Rectal smooth muscle tissue (tissue), 1 donor: ENCODE measurements around the gene FAF2.
"Not testable (repeated sequence)": the region's sequence is repeated elsewhere in the genome, so short reads cannot be mapped to it uniquely, and the experiment has no call there.

ENCODE experiments used
- H3K27ac ChIP-seq: one replicate; pipeline ENCODE4 v1.7.0; 2013; ENCODE audit warnings: low read depth, low read length, inconsistent platforms
- H3K27me3 ChIP-seq: one replicate; pipeline ENCODE4 v1.7.0; 2013; ENCODE audit warnings: low read length; ENCODE audit not compliant: control insufficient read depth, insufficient read depth
- H3K36me3 ChIP-seq: one replicate; pipeline ENCODE4 v1.7.0; 2013; ENCODE audit warnings: low read length; ENCODE audit not compliant: control insufficient read depth, insufficient read depth
- H3K4me1 ChIP-seq: one replicate; pipeline ENCODE4 v1.7.0; 2013; ENCODE audit warnings: low read length; ENCODE audit not compliant: control insufficient read depth, insufficient read depth
- H3K4me3 ChIP-seq: one replicate; pipeline ENCODE4 v1.7.0; 2013; ENCODE audit warnings: low read length
- H3K9ac ChIP-seq: one replicate; pipeline ENCODE4 v1.7.0; 2013; ENCODE audit warnings: low read length

Gene FAF2

GRCh38 chr5:176549871-176550270, 101.7 kb downstream of the FAF2 start:
- H3K36me3 ChIP-seq: no peaks in the 10 kb centered on the region
- H3K27ac ChIP-seq: no peak overlapping the region
- no peaks in the 10 kb centered on the region for H3K27me3 ChIP-seq
- no peaks in the 10 kb centered on the region for H3K4me1 ChIP-seq
- H3K4me3 ChIP-seq: peak overlapping the region; percentile 14
- H3K9ac ChIP-seq: no peak overlapping the region

GRCh38 chr5:176550275-176550831, 102.2 kb downstream of the FAF2 start:
- H3K4me3 ChIP-seq: peak overlapping the region; percentile 14
- no peaks in the 10 kb centered on the region for H3K27me3 ChIP-seq
- no peaks in the 10 kb centered on the region for H3K36me3 ChIP-seq
- no peak overlapping the region for H3K9ac ChIP-seq
- no peaks in the 10 kb centered on the region for H3K4me1 ChIP-seq
- no peak overlapping the region for H3K27ac ChIP-seq

GRCh38 chr5:176550937-176551336, 102.8 kb downstream of the FAF2 start:
- H3K9ac ChIP-seq, H3K36me3 ChIP-seq, H3K27me3 ChIP-seq, H3K4me3 ChIP-seq, H3K27ac ChIP-seq, H3K4me1 ChIP-seq: not testable (repeated sequence)

GRCh38 chr5:176552332-176552869, 104.2 kb downstream of the FAF2 start:
- Histone ChIP-seq H3K4me1 (no peaks in the 10 kb centered on the region), H3K4me3 (no peak overlapping the region), H3K9ac (no peak overlapping the region), H3K27me3 (no peaks in the 10 kb centered on the region), H3K27ac (no peak overlapping the region), H3K36me3 (no peaks in the 10 kb centered on the region)

GRCh38 chr5:176553260-176554085, 105.3 kb downstream of the FAF2 start:
- H3K36me3 ChIP-seq: no peaks in the 10 kb centered on the region
- no peak overlapping the region for H3K4me3 ChIP-seq
- H3K27ac ChIP-seq: no peak overlapping the region
- H3K9ac ChIP-seq: no peak overlapping the region
- no peaks in the 10 kb centered on the region for H3K4me1 ChIP-seq
- H3K27me3 ChIP-seq: no peaks in the 10 kb centered on the region

GRCh38 chr5:176557846-176558245, 109.7 kb downstream of the FAF2 start:
- Histone ChIP-seq H3K27ac (no peak overlapping the region), H3K36me3 (no peaks in the 10 kb centered on the region), H3K4me3 (no peak overlapping the region), H3K27me3 (no peaks in the 10 kb centered on the region), H3K4me1 (no peaks in the 10 kb centered on the region), H3K9ac (no peak overlapping the region)
